GM13977 (cell line): Measurements from ENCODE around the gene CUL4B.
"Not testable (repeated sequence)": the region's sequence is repeated elsewhere in the genome, so short reads cannot be mapped to it uniquely, and the experiment has no call there.

ENCODE experiments used
- DNase-seq: peaks from one replicate; pipeline ENCODE4 v3.0.0; 2012; ENCODE audit warnings: low spot score
- CTCF ChIP-seq: IDR thresholded peaks from 2 replicates; pipeline ENCODE4 v1.5.1; 2012; ENCODE audit warnings: mild to moderate bottlenecking, control low read depth; ENCODE audit not compliant: insufficient read depth; ENCODE audit errors: extremely low read depth, missing control alignments
- in situ Hi-C: fragments of 300-500 bp; cut with MboI; formaldehyde crosslinking; loops from one replicate; pipeline ENCODE4 v1.12.0; 2022; ENCODE audit warnings: low sequenced_read_pairs, low pct_unique_long_range_greater_than_20kb, mixed read lengths, inconsistent platforms; ENCODE audit not compliant: unreplicated experiment

CUL4B gene

GRCh38 chrX:120475447-120475846 is 85.3 kb downstream of the CUL4B start:
- DNase-seq: peak; percentile 28
- in situ Hi-C loops: not testable (repeated sequence)
- TF ChIP-seq CTCF: peak; percentile 54
